ENCODE results near the gene EPHA3.

Gene EPHA3

DNA sequence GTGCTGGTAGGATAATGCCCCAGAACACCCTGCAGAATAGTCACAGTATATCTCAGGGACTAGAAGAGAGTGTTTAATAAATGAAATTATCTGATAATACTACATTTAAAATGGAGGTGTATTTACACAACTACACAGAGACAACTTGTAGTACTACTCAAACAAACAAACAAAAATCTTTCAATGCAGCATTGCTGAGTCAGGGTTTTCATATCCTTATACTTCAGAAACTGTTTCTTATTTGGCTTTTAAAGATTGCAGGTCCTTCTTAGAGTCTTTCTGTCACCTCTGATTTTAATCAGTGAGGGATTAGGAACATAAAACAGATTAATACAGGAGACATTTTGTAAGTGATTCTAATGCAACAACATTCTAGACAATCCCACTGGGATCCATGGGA is 57.4 kb downstream of the EPHA3 start:
- no peaks in the 10 kb centered on the region for H3K9me3 ChIP-seq (ENCODE audit: low read length)
- H3K4me3 ChIP-seq (ENCODE audit: low read depth, low read length, poor library complexity, severe bottlenecking) = no peak overlapping the region
- no peaks in the 10 kb centered on the region for H3K27me3 ChIP-seq (ENCODE audit: insufficient read depth, low read length)
- TF ChIP-seq, protein P1, sequence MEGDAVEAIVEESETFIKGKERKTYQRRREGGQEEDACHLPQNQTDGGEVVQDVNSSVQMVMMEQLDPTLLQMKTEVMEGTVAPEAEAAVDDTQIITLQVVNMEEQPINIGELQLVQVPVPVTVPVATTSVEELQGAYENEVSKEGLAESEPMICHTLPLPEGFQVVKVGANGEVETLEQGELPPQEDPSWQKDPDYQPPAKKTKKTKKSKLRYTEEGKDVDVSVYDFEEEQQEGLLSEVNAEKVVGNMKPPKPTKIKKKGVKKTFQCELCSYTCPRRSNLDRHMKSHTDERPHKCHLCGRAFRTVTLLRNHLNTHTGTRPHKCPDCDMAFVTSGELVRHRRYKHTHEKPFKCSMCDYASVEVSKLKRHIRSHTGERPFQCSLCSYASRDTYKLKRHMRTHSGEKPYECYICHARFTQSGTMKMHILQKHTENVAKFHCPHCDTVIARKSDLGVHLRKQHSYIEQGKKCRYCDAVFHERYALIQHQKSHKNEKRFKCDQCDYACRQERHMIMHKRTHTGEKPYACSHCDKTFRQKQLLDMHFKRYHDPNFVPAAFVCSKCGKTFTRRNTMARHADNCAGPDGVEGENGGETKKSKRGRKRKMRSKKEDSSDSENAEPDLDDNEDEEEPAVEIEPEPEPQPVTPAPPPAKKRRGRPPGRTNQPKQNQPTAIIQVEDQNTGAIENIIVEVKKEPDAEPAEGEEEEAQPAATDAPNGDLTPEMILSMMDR (IDR thresholded peaks at IDR 0.05; ENCODE audit: low read length) = no peak
- no peak for TF ChIP-seq EZH2 (IDR thresholded peaks at IDR 0.05; ENCODE audit: borderline replicate concordance, low read length)
- H4K20me1 ChIP-seq (ENCODE audit: insufficient read depth, low read length) = no peaks in the 10 kb centered on the region
- H3K27ac ChIP-seq (ENCODE audit: low read depth, low read length, poor library complexity, severe bottlenecking) = no peak overlapping the region
- H3K36me3 ChIP-seq (ENCODE audit: insufficient read depth, low read length) = no peaks in the 10 kb centered on the region
- no peaks in the 10 kb centered on the region for H3K79me2 ChIP-seq (ENCODE audit: insufficient read depth, low read length)
- no peaks in the 10 kb centered on the region for H3K9me2 ChIP-seq (ENCODE audit: low read depth, low read length)
- H3K9ac ChIP-seq (ENCODE audit: low read length) = no peak overlapping the region
- no peak overlapping the region for H3K4me2 ChIP-seq (ENCODE audit: low read length)
- no peak overlapping the region for H2AFZ ChIP-seq (ENCODE audit: low read length)
- no peaks in the 10 kb centered on the region for H3F3A ChIP-seq (ENCODE audit: insufficient read depth, low read length)
- H3K4me1 ChIP-seq (ENCODE audit: insufficient read depth, low read length, severe bottlenecking) = no peaks in the 10 kb centered on the region

DNA sequence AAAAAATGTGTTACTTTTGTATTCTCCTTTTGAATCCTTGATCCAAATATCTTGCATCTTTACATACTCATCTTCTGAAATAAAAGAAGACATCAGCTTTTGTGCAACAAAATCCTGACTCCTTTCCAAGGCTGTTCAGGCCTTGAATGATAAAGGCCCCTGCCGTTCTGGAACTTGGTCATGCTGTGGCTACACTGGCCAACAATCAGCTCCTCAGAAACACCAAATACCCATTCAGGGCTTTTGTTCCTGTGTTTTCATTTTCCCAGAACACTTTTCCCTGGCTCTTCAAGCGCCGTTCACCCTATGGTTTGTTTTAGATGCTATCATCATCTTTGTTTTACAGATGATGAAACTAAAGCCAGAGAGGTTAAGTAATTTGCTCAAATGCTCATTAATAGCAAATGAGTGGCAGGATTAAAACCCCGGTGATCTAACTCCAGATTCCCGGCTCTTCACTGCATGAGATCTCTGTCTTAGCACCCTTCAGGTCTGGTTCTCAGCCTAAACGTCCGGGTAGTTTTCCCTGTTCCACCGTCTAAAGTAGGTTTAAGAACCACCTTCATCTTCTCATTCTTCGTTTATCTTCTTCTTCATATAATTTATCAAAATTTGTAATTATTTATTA is 58.3 kb downstream of the EPHA3 start:
- no peaks in the 10 kb centered on the region for H3F3A ChIP-seq (ENCODE audit: insufficient read depth, low read length)
- H3K9me3 ChIP-seq (ENCODE audit: low read length) = no peaks in the 10 kb centered on the region
- H3K4me3 ChIP-seq (ENCODE audit: low read depth, low read length, poor library complexity, severe bottlenecking) = no peak overlapping the region
- H3K4me2 ChIP-seq (ENCODE audit: low read length) = no peak overlapping the region
- TF ChIP-seq, protein P1 (IDR thresholded peaks at IDR 0.05; ENCODE audit: low read length) = no peak
- no peak for TF ChIP-seq EZH2 (IDR thresholded peaks at IDR 0.05; ENCODE audit: borderline replicate concordance, low read length)
- no peaks in the 10 kb centered on the region for H3K4me1 ChIP-seq (ENCODE audit: insufficient read depth, low read length, severe bottlenecking)
- H3K79me2 ChIP-seq (ENCODE audit: insufficient read depth, low read length) = no peaks in the 10 kb centered on the region
- H3K9ac ChIP-seq (ENCODE audit: low read length) = no peak overlapping the region
- peak overlapping the region; percentile 45; the same call in 1 of the 2 replicates for H2AFZ ChIP-seq (ENCODE audit: low read length)
- H3K27ac ChIP-seq (ENCODE audit: low read depth, low read length, poor library complexity, severe bottlenecking) = no peak overlapping the region
- H3K9me2 ChIP-seq (ENCODE audit: low read depth, low read length) = no peaks in the 10 kb centered on the region
- H4K20me1 ChIP-seq (ENCODE audit: insufficient read depth, low read length) = no peaks in the 10 kb centered on the region
- H3K27me3 ChIP-seq (ENCODE audit: insufficient read depth, low read length) = no peaks in the 10 kb centered on the region
- H3K36me3 ChIP-seq (ENCODE audit: insufficient read depth, low read length) = no peaks in the 10 kb centered on the region

DNA sequence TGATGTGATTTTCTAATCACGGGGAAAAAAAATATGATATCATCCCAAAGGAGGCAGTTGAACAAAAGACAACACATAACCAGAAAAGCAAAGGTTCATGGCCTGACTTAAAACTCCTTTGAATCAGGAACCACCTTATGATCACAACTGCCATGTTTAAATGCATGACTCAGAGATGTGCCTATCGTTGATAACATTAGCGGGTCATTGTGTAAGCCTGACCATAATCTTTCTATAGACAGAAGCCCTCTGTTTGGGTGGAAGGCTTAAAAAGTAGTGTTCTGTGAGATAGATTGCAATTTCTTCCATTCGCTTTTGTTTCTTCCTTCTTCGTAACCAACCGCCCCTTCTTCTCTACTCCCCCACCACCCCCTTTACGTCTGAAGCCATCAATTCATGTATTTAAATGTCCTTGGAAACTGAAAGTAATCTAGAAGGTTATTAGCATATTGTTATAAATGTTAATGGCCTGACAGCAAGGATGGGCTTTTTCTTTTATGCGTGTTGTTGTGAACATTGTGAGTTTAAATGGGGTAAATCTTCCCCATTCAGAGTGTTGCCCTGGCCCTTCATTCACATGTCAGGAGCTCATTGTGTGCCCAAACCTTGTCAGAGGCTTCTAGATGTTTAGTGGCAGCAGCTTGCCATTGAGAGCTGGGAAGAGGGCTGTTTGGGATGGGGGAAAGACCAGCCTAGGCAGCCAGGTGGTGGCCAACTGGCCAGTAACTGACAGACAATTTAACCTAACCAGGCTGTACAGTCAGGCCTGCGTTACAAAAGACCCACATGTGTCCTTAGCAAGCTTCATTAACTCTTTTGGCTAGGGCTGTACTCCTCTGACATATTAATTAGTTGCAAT is 64.5 kb downstream of the EPHA3 start:
- no peak overlapping the region for H3K27ac ChIP-seq (ENCODE audit: low read depth, low read length, poor library complexity, severe bottlenecking)
- H3K27me3 ChIP-seq (ENCODE audit: insufficient read depth, low read length) = no peaks in the 10 kb centered on the region
- no peaks in the 10 kb centered on the region for H3K9me2 ChIP-seq (ENCODE audit: low read depth, low read length)
- no peaks in the 10 kb centered on the region for H3K9me3 ChIP-seq (ENCODE audit: low read length)
- H3K4me3 ChIP-seq (ENCODE audit: low read depth, low read length, poor library complexity, severe bottlenecking) = no peak overlapping the region
- no peaks in the 10 kb centered on the region for H4K20me1 ChIP-seq (ENCODE audit: insufficient read depth, low read length)
- H3K9ac ChIP-seq (ENCODE audit: low read length) = no peak overlapping the region
- H3F3A ChIP-seq (ENCODE audit: insufficient read depth, low read length) = no peaks in the 10 kb centered on the region
- H3K4me2 ChIP-seq (ENCODE audit: low read length) = no peak overlapping the region
- TF ChIP-seq, protein P1 (IDR thresholded peaks at IDR 0.05; ENCODE audit: low read length) = no peak
- no peak for TF ChIP-seq EZH2 (IDR thresholded peaks at IDR 0.05; ENCODE audit: borderline replicate concordance, low read length)
- no peaks in the 10 kb centered on the region for H3K36me3 ChIP-seq (ENCODE audit: insufficient read depth, low read length)
- H3K4me1 ChIP-seq (ENCODE audit: insufficient read depth, low read length, severe bottlenecking) = peaks cover 13% of the 10 kb centered on the region
- peak overlapping the region; percentile 74; the same call in 1 of the 2 replicates for H2AFZ ChIP-seq (ENCODE audit: low read length)
- H3K79me2 ChIP-seq (ENCODE audit: insufficient read depth, low read length) = no peaks in the 10 kb centered on the region

Data from OCI-LY1 (cell line).